Measurements from ENCODE around the gene TSHZ3.

The TSHZ3 gene

DNA sequence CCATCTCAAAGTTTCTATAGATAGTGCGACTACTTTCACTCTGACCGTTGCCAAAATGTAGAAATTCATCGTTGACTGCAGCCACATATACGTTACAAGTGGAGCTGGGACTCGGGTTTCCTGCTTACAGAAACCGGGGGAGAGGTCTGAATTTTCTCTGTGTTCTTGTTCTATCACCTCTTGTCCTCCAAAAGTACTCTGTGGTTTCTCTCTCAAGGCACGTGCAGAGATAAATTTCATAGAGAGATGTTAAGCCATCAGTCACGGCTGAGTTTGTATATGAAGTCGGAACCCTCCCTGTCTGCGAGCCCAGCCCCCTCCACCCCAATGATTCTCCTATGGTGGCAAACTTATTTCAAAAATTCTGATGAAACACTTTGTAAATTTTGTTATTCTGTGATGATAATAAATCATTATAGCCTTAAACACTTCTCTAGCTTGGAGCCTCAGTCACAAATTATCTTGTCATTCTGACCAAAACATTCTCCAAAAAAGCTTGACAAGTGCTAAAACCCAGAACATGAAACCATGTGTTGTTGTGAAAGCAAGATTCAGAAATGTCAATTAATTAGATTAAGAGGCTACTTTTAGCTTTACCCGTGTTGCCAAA lies 87.5 kb downstream of the TSHZ3 start:
- Histone ChIP-seq H3K36me3 (ENCODE audit: insufficient read depth, low read length) (no peaks in the 10 kb centered on the region), H3F3A (ENCODE audit: low read depth) (no peaks in the 10 kb centered on the region), H4K20me1 (ENCODE audit: insufficient read depth, low read length, poor library complexity, severe bottlenecking) (no peaks in the 10 kb centered on the region), H2AFZ (ENCODE audit: low read length) (peak overlapping the region; percentile 78), H3K79me2 (ENCODE audit: insufficient read depth, low read length) (no peaks in the 10 kb centered on the region), H3K9me3 (ENCODE audit: insufficient read depth, low read depth, low read length) (no peaks in the 10 kb centered on the region), H3K4me1 (ENCODE audit: insufficient read depth, low read length, poor library complexity, severe bottlenecking) (no peaks in the 10 kb centered on the region), H3K27me3 (ENCODE audit: insufficient read depth, low read length, poor library complexity, severe bottlenecking) (no peaks in the 10 kb centered on the region), H3K4me3 (ENCODE audit: low read length, poor library complexity, severe bottlenecking) (peak overlapping the region; percentile 20), H3K9me2 (replicated peaks; ENCODE audit: low read depth, low read length) (no peaks in the 10 kb centered on the region), H3K4me2 (ENCODE audit: low read depth, low read length, poor library complexity, severe bottlenecking) (peak overlapping the region; percentile 41), H3K9ac (ENCODE audit: low read depth, low read length, poor library complexity, severe bottlenecking) (no peak overlapping the region)
- no peak for TF ChIP-seq EZH2phosphoT487 (IDR thresholded peaks at IDR 0.05; ENCODE audit: borderline replicate concordance)
- TF ChIP-seq, protein P1, sequence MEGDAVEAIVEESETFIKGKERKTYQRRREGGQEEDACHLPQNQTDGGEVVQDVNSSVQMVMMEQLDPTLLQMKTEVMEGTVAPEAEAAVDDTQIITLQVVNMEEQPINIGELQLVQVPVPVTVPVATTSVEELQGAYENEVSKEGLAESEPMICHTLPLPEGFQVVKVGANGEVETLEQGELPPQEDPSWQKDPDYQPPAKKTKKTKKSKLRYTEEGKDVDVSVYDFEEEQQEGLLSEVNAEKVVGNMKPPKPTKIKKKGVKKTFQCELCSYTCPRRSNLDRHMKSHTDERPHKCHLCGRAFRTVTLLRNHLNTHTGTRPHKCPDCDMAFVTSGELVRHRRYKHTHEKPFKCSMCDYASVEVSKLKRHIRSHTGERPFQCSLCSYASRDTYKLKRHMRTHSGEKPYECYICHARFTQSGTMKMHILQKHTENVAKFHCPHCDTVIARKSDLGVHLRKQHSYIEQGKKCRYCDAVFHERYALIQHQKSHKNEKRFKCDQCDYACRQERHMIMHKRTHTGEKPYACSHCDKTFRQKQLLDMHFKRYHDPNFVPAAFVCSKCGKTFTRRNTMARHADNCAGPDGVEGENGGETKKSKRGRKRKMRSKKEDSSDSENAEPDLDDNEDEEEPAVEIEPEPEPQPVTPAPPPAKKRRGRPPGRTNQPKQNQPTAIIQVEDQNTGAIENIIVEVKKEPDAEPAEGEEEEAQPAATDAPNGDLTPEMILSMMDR (conservative IDR thresholded peaks at IDR 0.05; ENCODE audit: low read length): no peak

DNA sequence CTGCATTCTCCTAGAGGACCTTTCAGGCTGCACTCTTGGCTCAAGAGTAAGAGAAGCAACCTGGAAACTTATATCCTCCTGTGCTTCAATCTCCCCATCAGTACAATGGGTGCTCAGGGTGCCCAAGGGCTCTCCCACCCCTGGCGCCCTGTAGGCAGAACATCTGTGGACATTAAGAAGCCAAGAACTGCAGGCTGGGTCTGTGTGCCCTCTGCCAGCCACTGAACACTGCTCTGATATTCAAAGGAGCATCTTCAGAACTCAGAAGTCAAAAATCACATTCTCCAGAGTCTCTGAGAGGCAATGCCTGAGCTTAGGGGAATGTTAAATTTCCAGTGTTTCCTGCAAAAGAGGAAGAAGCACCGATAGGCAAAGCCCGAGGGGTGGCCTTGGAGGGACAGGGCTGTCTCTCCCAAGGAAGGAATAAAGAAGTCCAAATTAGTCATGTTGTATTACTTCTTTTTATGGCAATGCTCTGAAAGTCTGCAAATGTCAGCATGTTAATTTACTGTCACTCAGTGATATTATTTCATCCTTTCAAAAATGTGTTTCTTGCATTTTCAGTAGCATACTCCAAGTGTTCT lies 88.1 kb downstream of the TSHZ3 start:
- Histone ChIP-seq H3K9me2 (replicated peaks; ENCODE audit: low read depth, low read length) (no peaks in the 10 kb centered on the region), H3K9ac (ENCODE audit: low read depth, low read length, poor library complexity, severe bottlenecking) (no peak overlapping the region), H3K4me3 (ENCODE audit: low read length, poor library complexity, severe bottlenecking) (peak overlapping the region; percentile 20), H2AFZ (ENCODE audit: low read length) (peak overlapping the region; percentile 78), H3K4me2 (ENCODE audit: low read depth, low read length, poor library complexity, severe bottlenecking) (peak overlapping the region; percentile 41), H3K79me2 (ENCODE audit: insufficient read depth, low read length) (no peaks in the 10 kb centered on the region), H3K9me3 (ENCODE audit: insufficient read depth, low read depth, low read length) (no peaks in the 10 kb centered on the region), H3K27me3 (ENCODE audit: insufficient read depth, low read length, poor library complexity, severe bottlenecking) (no peaks in the 10 kb centered on the region), H3K36me3 (ENCODE audit: insufficient read depth, low read length) (no peaks in the 10 kb centered on the region), H3K4me1 (ENCODE audit: insufficient read depth, low read length, poor library complexity, severe bottlenecking) (no peaks in the 10 kb centered on the region), H3F3A (ENCODE audit: low read depth) (no peaks in the 10 kb centered on the region), H4K20me1 (ENCODE audit: insufficient read depth, low read length, poor library complexity, severe bottlenecking) (no peaks in the 10 kb centered on the region)
- TF ChIP-seq, protein P1 (conservative IDR thresholded peaks at IDR 0.05; ENCODE audit: low read length): no peak
- TF ChIP-seq EZH2phosphoT487 (IDR thresholded peaks at IDR 0.05; ENCODE audit: borderline replicate concordance): no peak

DNA sequence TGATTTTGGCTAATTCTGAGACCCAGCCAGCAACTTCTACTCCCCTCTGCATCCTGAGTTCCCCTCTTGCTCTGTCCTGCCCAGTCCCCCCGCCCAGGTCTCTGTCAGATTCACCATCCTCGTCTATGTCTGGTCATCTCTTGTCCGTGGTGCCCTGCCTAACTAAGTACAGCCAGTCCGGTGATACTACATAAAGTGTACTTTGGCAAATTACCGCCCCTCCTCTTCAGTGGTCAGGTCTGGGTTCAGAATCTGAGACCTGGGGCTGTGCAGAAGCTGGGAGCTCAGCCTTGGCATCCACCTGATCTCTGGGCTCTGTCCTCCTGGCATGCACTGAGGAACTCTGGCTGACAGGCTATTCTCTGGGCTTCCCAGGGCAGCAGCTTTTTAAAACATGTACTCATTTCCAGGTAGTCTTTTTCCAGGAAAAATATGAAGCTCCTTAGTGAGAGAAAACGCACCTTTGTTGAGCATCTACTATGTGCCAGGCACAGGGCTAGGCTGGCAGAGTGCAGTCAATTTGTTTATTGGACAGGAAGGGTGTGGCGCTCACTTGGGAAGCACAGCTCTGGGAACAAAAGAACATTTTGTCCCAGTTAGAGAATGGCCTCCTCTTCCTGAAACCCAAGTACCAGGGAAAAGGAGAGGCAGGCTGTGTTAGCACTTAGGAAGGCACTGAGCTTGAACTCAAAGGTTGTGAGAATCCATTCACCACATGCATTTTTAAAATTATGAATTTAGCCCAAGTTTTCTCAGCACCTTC lies 88.9 kb downstream of the TSHZ3 start:
- Histone ChIP-seq H3F3A (ENCODE audit: low read depth) (no peaks in the 10 kb centered on the region), H3K9ac (ENCODE audit: low read depth, low read length, poor library complexity, severe bottlenecking) (no peak overlapping the region), H3K4me3 (ENCODE audit: low read length, poor library complexity, severe bottlenecking) (no peak overlapping the region), H3K9me2 (replicated peaks; ENCODE audit: low read depth, low read length) (no peaks in the 10 kb centered on the region), H2AFZ (ENCODE audit: low read length) (no peak overlapping the region), H3K27me3 (ENCODE audit: insufficient read depth, low read length, poor library complexity, severe bottlenecking) (no peaks in the 10 kb centered on the region), H3K36me3 (ENCODE audit: insufficient read depth, low read length) (no peaks in the 10 kb centered on the region), H3K79me2 (ENCODE audit: insufficient read depth, low read length) (no peaks in the 10 kb centered on the region), H3K4me1 (ENCODE audit: insufficient read depth, low read length, poor library complexity, severe bottlenecking) (no peaks in the 10 kb centered on the region), H3K4me2 (ENCODE audit: low read depth, low read length, poor library complexity, severe bottlenecking) (no peak overlapping the region), H3K9me3 (ENCODE audit: insufficient read depth, low read depth, low read length) (no peaks in the 10 kb centered on the region), H4K20me1 (ENCODE audit: insufficient read depth, low read length, poor library complexity, severe bottlenecking) (no peaks in the 10 kb centered on the region)
- TF ChIP-seq, protein P1 (conservative IDR thresholded peaks at IDR 0.05; ENCODE audit: low read length): no peak
- TF ChIP-seq EZH2phosphoT487 (IDR thresholded peaks at IDR 0.05; ENCODE audit: borderline replicate concordance): no peak

All from Loucy (cell line).